H1 (cell line): ENCODE data around the gene CKAP2L. TPM values are rescaled to one million over a fixed set of nuclear protein-coding genes. Genes with fewer than 3 reads are reported as not detected.

ENCODE experiments used
- CTCF ChIA-PET: fragments of 300-600 bp; sonication (Branson Sonifier 250); formaldehyde crosslinking; loops from one replicate; lab custom pipeline; 2021; ENCODE audit not compliant: partially characterized antibody; lab: Charles Lee
- POLR2A ChIA-PET: fragments of 300-600 bp; sonication (Branson Sonifier 250); formaldehyde crosslinking; loops from one replicate; lab custom pipeline; 2021; ENCODE audit warnings: inconsistent platforms; ENCODE audit not compliant: partially characterized antibody; lab: Charles Lee
- DNase-seq, 2 experiments: peaks; one replicate each; pipeline versions ENCODE4 v3.0.0 to v3.0.0-alpha.2; 2010 to 2022; ENCODE audit warnings: low spot score in 2 of 2, low read depth in 1 of 2, mixed read lengths in 1 of 2
- FAIRE-seq: peaks from 2 replicates; lab custom pipeline; 2011; peaks lifted over from hg19 to GRCh38; lab: Jason Lieb, UNC
- H2AFZ ChIP-seq: 2 replicates; pipeline ENCODE4 v1.8.1; 2012; ENCODE audit warnings: low read length, inconsistent platforms
- H2AK5ac ChIP-seq: 2 replicates; pipeline ENCODE4 v1.6.1; 2013; ENCODE audit warnings: low read depth, low read length
- H2BK120ac ChIP-seq: replicated peaks from 2 replicates; pipeline ENCODE3; 2013; ENCODE audit warnings: low read depth, low read length, inconsistent platforms
- H2BK12ac ChIP-seq: 2 replicates; pipeline ENCODE4 v1.6.1; 2013; ENCODE audit warnings: low read depth, low read length
- H2BK15ac ChIP-seq: 2 replicates; pipeline ENCODE4 v1.6.1; 2013; ENCODE audit warnings: low read length
- H2BK20ac ChIP-seq: 2 replicates; pipeline ENCODE4 v1.6.1; 2013; ENCODE audit warnings: low read length
- H2BK5ac ChIP-seq: 2 replicates; pipeline ENCODE4 v1.6.1; 2013; ENCODE audit warnings: low read depth, low read length
- H3K14ac ChIP-seq: 2 replicates; pipeline ENCODE4 v1.6.1; 2013; ENCODE audit warnings: inconsistent platforms; ENCODE audit not compliant: insufficient read length
- H3K18ac ChIP-seq: 2 replicates; pipeline ENCODE4 v1.6.1; 2013; ENCODE audit warnings: low read length; ENCODE audit errors: extremely low read depth
- H3K23ac ChIP-seq: 2 replicates; pipeline ENCODE4 v1.6.1; 2013; ENCODE audit warnings: inconsistent platforms; ENCODE audit not compliant: insufficient read length
- H3K23me2 ChIP-seq: 2 replicates; pipeline ENCODE4 v1.6.1; 2013; ENCODE audit warnings: low read depth, low read length
- H3K27ac ChIP-seq: 2 replicates; pipeline ENCODE4 v1.6.1; 2011; ENCODE audit warnings: low read depth, low read length, inconsistent platforms
- H3K27me3 ChIP-seq, 4 experiments: replicated peaks in 1 of 4; 1 replicate in 1 of 4; 2 replicates in 3 of 4; pipeline versions ENCODE4 v1.6.1 to v1.8.1; 2011 to 2013; ENCODE audit warnings: low read length in 3 of 4, mild to moderate bottlenecking in 3 of 4, inconsistent platforms in 2 of 4, mixed read lengths in 2 of 4, moderate library complexity in 1 of 4; ENCODE audit not compliant: control insufficient read depth in 3 of 4, insufficient read depth in 3 of 4; ENCODE audit errors: extremely low read depth in 1 of 4
- H3K36me3 ChIP-seq, 4 experiments: 2 replicates each; pipeline versions ENCODE4 v1.6.1 to v1.8.1; 2011 to 2013; ENCODE audit warnings: mild to moderate bottlenecking in 4 of 4, low read length in 3 of 4, moderate library complexity in 2 of 4, control low read depth in 1 of 4, inconsistent platforms in 1 of 4; ENCODE audit not compliant: insufficient read depth in 4 of 4, control insufficient read depth in 2 of 4
- H3K4ac ChIP-seq: replicated peaks from 2 replicates; pipeline ENCODE3; 2013; ENCODE audit warnings: low read length, low read depth, mixed read lengths, inconsistent platforms; ENCODE audit not compliant: insufficient read length
- H3K4me1 ChIP-seq, 4 experiments: replicated peaks in 1 of 4; 1 replicate in 1 of 4; 2 replicates in 3 of 4; pipeline versions ENCODE4 v1.6.1 to v1.8.1; 2011 to 2013; ENCODE audit warnings: low read length in 3 of 4, inconsistent platforms in 2 of 4, mixed read lengths in 1 of 4; ENCODE audit not compliant: insufficient read depth in 4 of 4, control insufficient read depth in 3 of 4
- H3K4me2 ChIP-seq, 2 experiments: 2 replicates each; pipeline versions ENCODE4 v1.6.1 to v1.8.1; 2011 to 2013; ENCODE audit warnings: low read depth in 2 of 2, low read length in 2 of 2, control low read depth in 1 of 2, inconsistent platforms in 1 of 2, mild to moderate bottlenecking in 1 of 2; ENCODE audit not compliant: insufficient read depth in 1 of 2
- H3K4me3 ChIP-seq, 4 experiments: fragments of 200-600, 300-600 bp in 1 of 4; sonication (generic), shearing (Covaris generic), sonication (Bioruptor Twin) in 1 of 4; 2 replicates each; pipeline versions ENCODE4 v1.5.1 to v1.8.1; 2011 to 2016; ENCODE audit warnings: low read length in 4 of 4, low read depth in 3 of 4, control low read depth in 2 of 4, inconsistent platforms in 2 of 4, mild to moderate bottlenecking in 2 of 4, mixed read lengths in 1 of 4, moderate library complexity in 1 of 4; ENCODE audit not compliant: insufficient read depth in 2 of 4; ENCODE audit errors: extremely low read depth in 1 of 4
- H3K56ac ChIP-seq: replicated peaks from 2 replicates; pipeline ENCODE3; 2013; ENCODE audit warnings: low read depth, mild to moderate bottlenecking, mixed read lengths, low read length, inconsistent platforms; ENCODE audit not compliant: insufficient read length
- H3K79me1 ChIP-seq: 2 replicates; pipeline ENCODE4 v1.6.1; 2013; ENCODE audit warnings: low read depth, low read length, control low read depth
- H3K79me2 ChIP-seq, 2 experiments: 2 replicates each; pipeline versions ENCODE4 v1.6.1 to v1.8.1; 2012 to 2013; ENCODE audit warnings: low read length in 2 of 2, mild to moderate bottlenecking in 2 of 2, inconsistent platforms in 1 of 2; ENCODE audit not compliant: insufficient read depth in 2 of 2, control insufficient read depth in 1 of 2
- H3K9ac ChIP-seq, 4 experiments: replicated peaks in 1 of 4; 1 replicate in 1 of 4; 2 replicates in 3 of 4; pipeline versions ENCODE4 v1.6.1 to v1.8.1; 2011 to 2013; ENCODE audit warnings: low read depth in 3 of 4, low read length in 3 of 4, control low read depth in 2 of 4, mild to moderate bottlenecking in 2 of 4, moderate library complexity in 2 of 4, inconsistent platforms in 1 of 4; ENCODE audit errors: extremely low read depth in 1 of 4
- H3K9me3 ChIP-seq, 2 experiments: 2 replicates each; pipeline versions ENCODE4 v1.6.1 to v1.8.1; 2012 to 2013; ENCODE audit warnings: mild to moderate bottlenecking in 2 of 2, moderate library complexity in 2 of 2, control low read depth in 1 of 2, inconsistent platforms in 1 of 2, low read depth in 1 of 2, low read length in 1 of 2, mixed read lengths in 1 of 2; ENCODE audit not compliant: insufficient read depth in 2 of 2
- H4K20me1 ChIP-seq, 2 experiments: replicated peaks in 1 of 2; 2 replicates each; pipeline versions ENCODE3 to v1.8.1; 2011 to 2013; ENCODE audit warnings: inconsistent platforms in 2 of 2, low read length in 2 of 2, mild to moderate bottlenecking in 1 of 2; ENCODE audit not compliant: insufficient read depth in 2 of 2, control insufficient read depth in 1 of 2
- H4K5ac ChIP-seq: 2 replicates; pipeline ENCODE4 v1.6.1; 2013; ENCODE audit warnings: low read length, low read depth, mixed read lengths, inconsistent platforms; ENCODE audit not compliant: insufficient read length
- H4K8ac ChIP-seq: 2 replicates; pipeline ENCODE4 v1.8.0; 2013; ENCODE audit warnings: mild to moderate bottlenecking, moderate library complexity, low read length, inconsistent platforms; ENCODE audit not compliant: insufficient read depth; ENCODE audit errors: extremely low read depth
- H4K91ac ChIP-seq: replicated peaks from 2 replicates; pipeline ENCODE3; 2013; ENCODE audit warnings: low read length, mixed read lengths, inconsistent platforms; ENCODE audit not compliant: insufficient read length
- CHD2 ChIP-seq: IDR thresholded peaks from 2 replicates; pipeline ENCODE4 v1.6.1; 2012; ENCODE audit warnings: low read length, improper control_type of control experiment
- FOSL1 ChIP-seq: IDR thresholded peaks from 2 replicates; pipeline ENCODE4 v1.6.1; 2011; ENCODE audit warnings: mild to moderate bottlenecking, low read depth, low read length, moderate library complexity; ENCODE audit not compliant: insufficient read depth
- GABPA ChIP-seq: IDR thresholded peaks from 2 replicates; pipeline ENCODE4 v1.6.1; 2011; ENCODE audit warnings: mild to moderate bottlenecking, low read length, moderate library complexity, borderline replicate concordance; ENCODE audit not compliant: insufficient read depth
- HDAC6 ChIP-seq: IDR thresholded peaks from one replicate; pipeline ENCODE4 v1.7.1; 2012; ENCODE audit warnings: low read depth, mild to moderate bottlenecking, inconsistent platforms, low read length, moderate library complexity
- JUN ChIP-seq: IDR thresholded peaks from 2 replicates; pipeline ENCODE4 v1.6.1; 2011; ENCODE audit warnings: low read depth, mild to moderate bottlenecking, improper control_type of control experiment, low read length
- NANOG ChIP-seq: IDR thresholded peaks from 2 replicates; pipeline ENCODE4 v1.6.1; 2011; ENCODE audit warnings: low read length, low read depth, mild to moderate bottlenecking, inconsistent platforms; ENCODE audit not compliant: insufficient read depth, poor library complexity, severe bottlenecking
- POU5F1 ChIP-seq: IDR thresholded peaks from 2 replicates; pipeline ENCODE4 v1.6.1; 2011; ENCODE audit warnings: low read depth, mild to moderate bottlenecking, low read length, moderate library complexity
- RFX5 ChIP-seq: IDR thresholded peaks from 2 replicates; pipeline ENCODE4 v1.6.1; 2011; ENCODE audit warnings: low read depth, low read length, improper control_type of control experiment, borderline replicate concordance
- RNF2 ChIP-seq: fragments of 200-900, 300-1000 bp; sonication (generic); IDR thresholded peaks from 2 replicates; pipeline ENCODE4 v1.7.1; 2016; ENCODE audit warnings: borderline replicate concordance, low read depth, mild to moderate bottlenecking, antibody characterized with exemption, low read length; ENCODE audit not compliant: poor library complexity, severe bottlenecking; ENCODE audit errors: missing control alignments
- RXRA ChIP-seq: IDR thresholded peaks from 2 replicates; pipeline ENCODE4 v1.6.1; 2011; ENCODE audit warnings: low read depth, mild to moderate bottlenecking, low read length, moderate library complexity; ENCODE audit not compliant: insufficient read depth
- SAP30 ChIP-seq: fragments of 300-600 bp; sonication (generic); IDR thresholded peaks from 2 replicates; pipeline ENCODE4 v1.7.1; 2012; ENCODE audit warnings: low read length, moderate library complexity, mild to moderate bottlenecking, inconsistent platforms; ENCODE audit not compliant: insufficient read depth, insufficient replicate concordance
- SP1 ChIP-seq: IDR thresholded peaks from 2 replicates; pipeline ENCODE4 v1.6.1; 2011; ENCODE audit warnings: low read depth, low read length
- SRF ChIP-seq: IDR thresholded peaks from 2 replicates; pipeline ENCODE4 v1.6.1; 2011; ENCODE audit warnings: mild to moderate bottlenecking, low read depth, low read length, moderate library complexity
- TCF12 ChIP-seq: IDR thresholded peaks from 2 replicates; pipeline ENCODE4 v1.6.1; 2011; ENCODE audit warnings: low read depth, mild to moderate bottlenecking, low read length
- WGBS, 2 experiments: shearing (Covaris generic) in 1 of 2; methylation state at CpG; one replicate each; pipeline versions ENCODE4 v1.1.6 to v1.1.7; 2013 to 2015; ENCODE audit warnings: low lambda C conversion rate in 2 of 2, mixed read lengths in 2 of 2, inconsistent platforms in 1 of 2, low coverage in 1 of 2, missing lambda C conversion rate in 1 of 2; ENCODE audit not compliant: insufficient replicate concordance in 2 of 2, insufficient coverage in 1 of 2, insufficient read length in 1 of 2; ENCODE audit errors: extremely low coverage in 1 of 2, missing lambda C conversion rate in 1 of 2; 5-methylcytosine and 5-hydroxymethylcytosine counted together
- polyA plus RNA-seq, 7 experiments: library from polyadenylated mRNA; depleted of rRNA in 3 of 7; stranded (reverse) in 5 of 7; unstranded in 2 of 7; fragments of >200 nt in 5 of 7; fragments of 200-250 nt in 2 of 7; gene quantifications; 1 replicate in 5 of 7; 2 replicates in 1 of 7; 4 replicates in 1 of 7; pipeline versions ENCODE4 v1.2.1 to v1.2.3, GENCODE V29; 2011 to 2013; ENCODE audit warnings: missing spikeins in 2 of 7, mixed read lengths in 2 of 7
- total RNA-seq: library from RNA; stranded (reverse); fragmentation: NEBNext Ultra II Directional; extraction: Animal tissue kit (Norgen Biotek cat#: 25700); gene quantifications from 2 replicates; pipeline ENCODE4 v1.2.1, GENCODE V29; 2021

Gene CKAP2L
- total and polyA plus RNA-seq, 2 of the 8 experiments (the other 6 are each of a cell fraction or from before 2014, with no cell fraction given): 2.5 to 20.7 TPM

- no peak for FAIRE-seq
- CTCF ChIA-PET: interaction anchor here (0.6 to 4.6 kb wide), 9 partner anchors 9 to 218 kb away, joined by 3 to 40 read pairs (median 4); no protein-coding TSS in a partner anchor
- TF ChIP-seq TCF12 (no peak), JUN (no peak), SP1 (no peak), RNF2 (no peak), GABPA (no peak), RXRA (no peak), HDAC6 (no peak), SAP30 (no peak), CHD2 (no peak), SRF (no peak), FOSL1 (no peak), RFX5 (no peak), NANOG (no peak), POU5F1 (no peak)
These were observed 23.9 kb downstream of the CKAP2L start for GRCh38 chr2:112740527-112740926.

More at GRCh38 chr2:112740527-112740926, 23.9 kb downstream of the CKAP2L start:
- no peaks in the 10 kb centered on the region for H3K4me1 ChIP-seq
- no peak overlapping the region for H4K91ac ChIP-seq
- POLR2A ChIA-PET: no interaction called here
- H3K4me2 ChIP-seq: no peak overlapping the region
- no peak overlapping the region for H2BK20ac ChIP-seq
- no peak overlapping the region for H4K8ac ChIP-seq
- H4K5ac ChIP-seq: no peak overlapping the region
- H3K4ac ChIP-seq: no peak overlapping the region
- H3K9ac ChIP-seq: no peak overlapping the region
- H2AFZ ChIP-seq: no peak overlapping the region
- H3K27me3 ChIP-seq: no peaks in the 10 kb centered on the region
- no peaks in the 10 kb centered on the region for H3K79me1 ChIP-seq
- no peak overlapping the region for H3K27ac ChIP-seq
- H3K23ac ChIP-seq: no peak overlapping the region
- H2BK15ac ChIP-seq: no peak overlapping the region
- no peak overlapping the region for H2BK12ac ChIP-seq
- no peaks in the 10 kb centered on the region for H4K20me1 ChIP-seq
- H3K18ac ChIP-seq: no peak overlapping the region
- no peak overlapping the region for H3K4me3 ChIP-seq
- no peak overlapping the region for H2AK5ac ChIP-seq
- H3K79me2 ChIP-seq: no peaks in the 10 kb centered on the region
- DNase-seq: no peak
- no peak overlapping the region for H3K14ac ChIP-seq
- 84% methylated on average over 7 of the region's 7 CpGs; no CpG with 5 or more reads in 1 of the 2 experiments for WGBS, 2 experiments
- no peak overlapping the region for H3K56ac ChIP-seq
- no peaks in the 10 kb centered on the region for H3K23me2 ChIP-seq
- H2BK5ac ChIP-seq: no peak overlapping the region
- H3K9me3 ChIP-seq: no peaks in the 10 kb centered on the region
- no peak overlapping the region for H2BK120ac ChIP-seq
- peaks cover 2 to 36% (median 25%) of the 10 kb centered on the region in 4 experiments; a peak in 7 of 8 replicates for H3K36me3 ChIP-seq
